Activated T-cell treated with anti-CD3 and anti-CD28 coated beads, Interleukin-2, amount 50 U/mL, for 72 hours (primary cell): ENCODE data around the gene PMM2. TPM values are rescaled to one million over a fixed set of nuclear protein-coding genes. Genes with fewer than 3 reads are reported as not detected.
"Not testable (repeated sequence)": the region's sequence is repeated elsewhere in the genome, so short reads cannot be mapped to it uniquely, and the experiment has no call there.

Experiments used
- ATAC-seq, 2 donors: fragments of 150-1000 bp; cut with Tn5 transposase; replicated peaks in 1 of 2; 2 replicates each; pipeline ENCODE4 v1.10.0; 2021; ENCODE audit warnings: moderate library complexity in 2 of 2, mild to moderate bottlenecking in 1 of 2
- DNase-seq, 2 donors: peaks; one replicate each; pipeline ENCODE4 v3.0.0; 2021 to 2022; ENCODE audit warnings: mixed read lengths in 1 of 2
- H3K27ac Mint-ChIP-seq: one replicate; pipeline ENCODE4 v1.8.0; 2022; ENCODE audit warnings: mild to moderate bottlenecking, moderate library complexity, mixed read lengths
- H3K27me3 Mint-ChIP-seq: one replicate; pipeline ENCODE4 v1.8.0; 2022; ENCODE audit warnings: low read depth, mixed read lengths
- H3K36me3 Mint-ChIP-seq, 2 donors: one replicate each; pipeline ENCODE4 v1.8.0; 2022; ENCODE audit warnings: mixed read lengths in 2 of 2, mild to moderate bottlenecking in 1 of 2; ENCODE audit not compliant: insufficient read depth in 2 of 2
- H3K4me1 Mint-ChIP-seq: one replicate; pipeline ENCODE4 v1.8.0; 2022; ENCODE audit warnings: low read depth, mixed read lengths
- H3K4me3 Mint-ChIP-seq, 2 donors: one replicate each; pipeline ENCODE4 v1.8.0; 2022; ENCODE audit warnings: mild to moderate bottlenecking in 2 of 2, mixed read lengths in 2 of 2, moderate library complexity in 2 of 2
- H3K9me3 Mint-ChIP-seq, 2 donors: one replicate each; pipeline ENCODE4 v1.8.0; 2022; ENCODE audit warnings: mixed read lengths in 2 of 2
- total RNA-seq, 2 donors: library from RNA; stranded (reverse); gene quantifications; one replicate each; pipeline ENCODE4 v1.2.3, GENCODE V29; 2022

PMM2 gene
- total RNA-seq, 2 donors from 2014 or later = 32.8 to 33.7 TPM

DNA sequence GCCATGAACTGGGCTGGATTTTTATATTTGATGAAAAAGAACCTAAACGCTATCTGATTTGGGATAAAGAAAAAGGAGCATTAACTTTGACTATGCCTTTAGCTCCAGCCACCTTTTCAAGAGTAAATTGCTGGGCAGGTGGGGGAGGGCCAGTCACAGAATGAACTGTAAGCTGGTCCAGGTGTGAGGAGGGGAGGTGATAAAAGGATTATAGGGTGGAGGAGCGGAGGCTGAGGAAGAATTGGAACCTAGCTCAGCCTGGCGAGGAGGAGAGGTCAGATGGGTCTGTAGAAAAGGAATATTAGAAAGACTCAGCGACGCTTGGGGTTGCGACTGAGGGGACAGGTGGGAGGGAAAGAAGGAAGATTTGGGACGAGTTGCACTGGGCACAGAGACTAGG, 39.2 kb downstream of the PMM2 start:
- H3K36me3 Mint-ChIP-seq, H3K9me3 Mint-ChIP-seq, DNase-seq, H3K4me1 Mint-ChIP-seq, H3K27ac Mint-ChIP-seq, H3K4me3 Mint-ChIP-seq, ATAC-seq, H3K27me3 Mint-ChIP-seq: not testable (repeated sequence)

- not testable (repeated sequence) for H3K27ac Mint-ChIP-seq, H3K36me3 Mint-ChIP-seq, H3K27me3 Mint-ChIP-seq, H3K4me1 Mint-ChIP-seq, ATAC-seq, H3K9me3 Mint-ChIP-seq, H3K4me3 Mint-ChIP-seq, DNase-seq
Observed at GRCh38 chr16:8837594-8837993, 40.0 kb downstream of the PMM2 start.

DNA sequence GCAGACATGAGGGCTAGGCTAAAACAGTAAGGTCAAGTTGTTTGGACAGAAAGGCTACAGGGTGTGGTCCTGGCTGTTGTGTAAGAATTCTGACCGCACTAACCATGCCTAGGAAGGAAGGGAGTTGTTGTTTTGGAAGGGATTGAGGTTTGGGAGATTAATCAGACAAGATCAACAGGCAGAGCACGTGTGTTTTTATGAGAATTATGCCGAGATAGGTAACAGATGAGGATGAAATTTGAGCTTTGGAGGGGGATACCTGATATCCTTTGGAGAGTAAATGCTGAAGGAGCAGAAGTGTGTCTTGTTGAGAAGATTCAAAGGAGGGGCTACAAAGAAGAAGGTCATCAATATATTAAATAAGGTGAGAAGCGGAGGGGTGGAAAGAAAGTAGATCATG, 44.4 kb downstream of the PMM2 start:
- not testable (repeated sequence) for H3K4me1 Mint-ChIP-seq, DNase-seq, H3K9me3 Mint-ChIP-seq, H3K27me3 Mint-ChIP-seq, ATAC-seq, H3K4me3 Mint-ChIP-seq, H3K27ac Mint-ChIP-seq, H3K36me3 Mint-ChIP-seq

GRCh38 chr16:8843296-8843695, 45.7 kb downstream of the PMM2 start:
- ATAC-seq, H3K4me1 Mint-ChIP-seq, H3K36me3 Mint-ChIP-seq, H3K4me3 Mint-ChIP-seq, H3K9me3 Mint-ChIP-seq, DNase-seq, H3K27me3 Mint-ChIP-seq: not testable (repeated sequence)
- H3K27ac Mint-ChIP-seq = peak overlapping the region; percentile 54

GRCh38 chr16:8845699-8846298, 48.2 kb downstream of the PMM2 start:
- DNase-seq = no peak
- Mint-ChIP-seq H3K36me3 (peaks cover 0 to 15% of the 10 kb centered on the region in 2 donors), H3K27ac (no peak overlapping the region), H3K4me1 (peaks cover 16% of the 10 kb centered on the region), H3K4me3 (no peak overlapping the region), H3K27me3 (no peaks in the 10 kb centered on the region), H3K9me3 (no peaks in the 10 kb centered on the region)
- ATAC-seq = no peak

- H3K9me3 Mint-ChIP-seq = no peaks in the 10 kb centered on the region
- DNase-seq (no peak), ATAC-seq (no peak)
- no peak overlapping the region for H3K27ac Mint-ChIP-seq
- H3K36me3 Mint-ChIP-seq = peaks cover 0 to 15% of the 10 kb centered on the region in 2 donors
- peaks cover 23% of the 10 kb centered on the region for H3K4me1 Mint-ChIP-seq
- no peak overlapping the region for H3K4me3 Mint-ChIP-seq
- no peaks in the 10 kb centered on the region for H3K27me3 Mint-ChIP-seq
Observed at GRCh38 chr16:8846401-8846932, 48.8 kb downstream of the PMM2 start.

GRCh38 chr16:8847145-8847544, 49.5 kb downstream of the PMM2 start:
- Mint-ChIP-seq H3K4me3 (no peak overlapping the region), H3K9me3 (no peaks in the 10 kb centered on the region), H3K36me3 (peaks cover 0 to 14% of the 10 kb centered on the region in 2 donors), H3K27ac (no peak overlapping the region), H3K4me1 (peaks cover 27% of the 10 kb centered on the region), H3K27me3 (no peaks in the 10 kb centered on the region)
- DNase-seq (no peak), ATAC-seq (no peak)

DNA sequence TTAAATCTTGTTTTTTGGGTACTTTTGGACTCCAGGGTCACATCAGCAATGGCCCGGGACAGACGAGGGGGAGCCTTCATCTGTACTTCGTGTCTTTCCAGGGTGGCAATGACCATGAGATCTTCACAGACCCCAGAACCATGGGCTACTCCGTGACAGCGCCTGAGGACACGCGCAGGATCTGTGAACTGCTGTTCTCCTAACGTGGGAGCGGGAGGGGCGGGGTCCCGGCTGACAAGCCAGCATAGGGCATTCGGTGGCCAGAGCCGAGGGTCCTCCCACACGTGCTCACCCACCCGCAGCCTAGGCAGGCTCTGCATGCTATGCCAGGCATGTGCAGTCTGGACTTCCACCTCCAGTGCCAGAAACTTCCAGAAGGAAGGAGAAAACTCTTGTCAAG, 50.0 kb downstream of the PMM2 start:
- H3K4me1 Mint-ChIP-seq = peaks cover 28% of the 10 kb centered on the region
- no peak overlapping the region for H3K27ac Mint-ChIP-seq
- no peaks in the 10 kb centered on the region for H3K27me3 Mint-ChIP-seq
- ATAC-seq (no peak), DNase-seq (no peak)
- H3K9me3 Mint-ChIP-seq = no peaks in the 10 kb centered on the region
- H3K4me3 Mint-ChIP-seq = no peak overlapping the region
- H3K36me3 Mint-ChIP-seq = peaks cover 0 to 13% of the 10 kb centered on the region in 2 donors

GRCh38 chr16:8848231-8848938, 50.7 kb downstream of the PMM2 start:
- Mint-ChIP-seq H3K4me1 (peaks cover 36% of the 10 kb centered on the region), H3K36me3 (peaks cover 0 to 11% of the 10 kb centered on the region in 2 donors), H3K9me3 (no peaks in the 10 kb centered on the region), H3K27ac (no peak overlapping the region), H3K4me3 (no peak overlapping the region), H3K27me3 (no peaks in the 10 kb centered on the region)
- ATAC-seq = no peak
- DNase-seq = no peak

DNA sequence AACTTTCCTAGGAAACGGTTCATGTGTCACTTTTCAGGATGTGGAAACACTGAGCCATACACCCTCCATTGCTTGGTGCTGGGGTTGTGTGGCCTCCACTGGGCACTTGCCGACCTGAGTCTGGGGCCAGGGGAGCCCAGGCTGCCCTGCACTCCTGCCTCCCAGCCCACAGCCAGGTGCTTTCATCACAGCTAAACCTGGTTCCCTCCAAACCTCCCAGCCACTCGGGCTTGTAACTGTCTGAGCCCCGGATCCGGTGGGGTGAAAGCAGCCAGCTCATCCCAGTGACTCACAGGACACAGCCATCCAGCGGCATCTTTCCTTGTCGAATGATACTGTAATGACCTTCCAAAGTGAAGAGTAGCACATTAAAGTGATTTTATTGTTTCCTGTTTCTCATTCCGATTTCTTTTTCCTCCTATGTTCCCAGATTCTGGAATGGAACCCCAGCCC, 51.3 kb downstream of the PMM2 start:
- peak overlapping the region; percentile 72 for H3K27ac Mint-ChIP-seq
- H3K4me1 Mint-ChIP-seq = peaks cover 39% of the 10 kb centered on the region
- no peaks in the 10 kb centered on the region for H3K27me3 Mint-ChIP-seq
- DNase-seq (no peak), ATAC-seq (no peak)
- H3K36me3 Mint-ChIP-seq = peaks cover 0 to 11% of the 10 kb centered on the region in 2 donors
- no peaks in the 10 kb centered on the region for H3K9me3 Mint-ChIP-seq
- no peak overlapping the region for H3K4me3 Mint-ChIP-seq

GRCh38 chr16:8849411-8850011, 51.9 kb downstream of the PMM2 start:
- no peaks in the 10 kb centered on the region for H3K27me3 Mint-ChIP-seq
- no peak for DNase-seq
- no peaks in the 10 kb centered on the region for H3K9me3 Mint-ChIP-seq
- no peak overlapping the region for H3K4me3 Mint-ChIP-seq
- peak overlapping the region; percentile 72 for H3K27ac Mint-ChIP-seq
- ATAC-seq = no peak
- peaks cover 39% of the 10 kb centered on the region for H3K4me1 Mint-ChIP-seq
- H3K36me3 Mint-ChIP-seq = peaks cover 0 to 11% of the 10 kb centered on the region in 2 donors

GRCh38 chr16:8850279-8850885, 52.7 kb downstream of the PMM2 start:
- peak overlapping the region; percentile 75 for H3K27ac Mint-ChIP-seq
- no peaks in the 10 kb centered on the region for H3K27me3 Mint-ChIP-seq
- DNase-seq = no peak
- no peak overlapping the region for H3K4me3 Mint-ChIP-seq
- H3K4me1 Mint-ChIP-seq = peaks cover 39% of the 10 kb centered on the region
- peak in 1 of 2 donors; percentile 54 for ATAC-seq
- H3K36me3 Mint-ChIP-seq = peaks cover 3 to 11% of the 10 kb centered on the region in 2 donors
- no peaks in the 10 kb centered on the region for H3K9me3 Mint-ChIP-seq
